Tibial nerve (tissue), 4 donors: ENCODE results near the gene CS. TPM values are rescaled to one million over a fixed set of nuclear protein-coding genes. Genes with fewer than 3 reads are reported as not detected.

ENCODE experiments used
- DNase-seq, 2 donors: peaks; one replicate each; pipeline ENCODE4 v3.0.0-alpha.2; 2019; ENCODE audit warnings: low spot score in 2 of 2
- H3K27ac ChIP-seq, 4 donors: fragments of 200-600 bp; sonication (generic) in 3 of 4; one replicate each; pipeline ENCODE4 v1.5.1; 2017 to 2019; ENCODE audit warnings: mild to moderate bottlenecking in 1 of 4
- H3K27me3 ChIP-seq, 2 donors: fragments of 200-600 bp; sonication (generic) in 1 of 2; one replicate each; pipeline versions ENCODE4 v1.5.1 to v1.6.0; 2017 to 2019
- H3K36me3 ChIP-seq, 3 donors: fragments of 200-600 bp; sonication (generic); one replicate each; pipeline ENCODE4 v1.5.1; 2018 to 2019
- H3K4me1 ChIP-seq, 4 donors: fragments of 200-600 bp; sonication (generic) in 3 of 4; one replicate each; pipeline ENCODE4 v1.5.1; 2017 to 2019
- H3K4me3 ChIP-seq, 4 donors: fragments of 200-600 bp; sonication (generic) in 3 of 4; one replicate each; pipeline ENCODE4 v1.5.1; 2017 to 2019; ENCODE audit warnings: mild to moderate bottlenecking in 1 of 4, moderate library complexity in 1 of 4
- H3K9me3 ChIP-seq, 4 donors: fragments of 200-600 bp; sonication (generic) in 3 of 4; one replicate each; pipeline ENCODE4 v1.5.1; 2017 to 2019
- CTCF ChIP-seq, 5 experiments: fragments of 200-600 bp in 3 of 5; fragments of 450-650 bp in 2 of 5; sonication (generic) in 3 of 5; IDR thresholded peaks; one replicate each; pipeline ENCODE4 v1.5.1; 2016 to 2019; ENCODE audit warnings: antibody characterized with exemption in 5 of 5, mild to moderate bottlenecking in 3 of 5, moderate library complexity in 2 of 5
- EP300 ChIP-seq, 2 donors: sonication (generic); formaldehyde crosslinking; IDR thresholded peaks; one replicate each; pipeline ENCODE4 v1.6.1; 2017; ENCODE audit warnings: antibody characterized with exemption in 2 of 2, mild to moderate bottlenecking in 1 of 2
- POLR2A ChIP-seq, 2 donors: fragments of 450-650 bp; IDR thresholded peaks; one replicate each; pipeline ENCODE4 v1.6.1; 2017; ENCODE audit warnings: antibody characterized with exemption in 2 of 2, mild to moderate bottlenecking in 2 of 2, moderate library complexity in 2 of 2
- WGBS, 2 donors: methylation state at CpG; one replicate each; pipeline ENCODE4 v1.1.5; 2018; 5-methylcytosine and 5-hydroxymethylcytosine counted together
- total RNA-seq, 4 donors: library from RNA; depleted of rRNA; stranded (reverse); fragments of >200 nt; gene quantifications; one replicate each; pipeline ENCODE4 v1.1.0, GENCODE V29; 2016

CS gene
- total RNA-seq, 4 donors from 2014 or later: 63.7 to 112 (median 84.2) TPM

- no peak overlapping the region for H3K27ac ChIP-seq
- peaks cover 0 to 29% (median 22%) of the 10 kb centered on the region in 4 donors for H3K4me1 ChIP-seq
- H3K36me3 ChIP-seq: peaks cover 0 to 7% (median 0%) of the 10 kb centered on the region in 3 donors
- 87 to 88% methylated on average over 3 of the region's 3 CpGs for WGBS, 2 donors
- TF ChIP-seq POLR2A (IDR thresholded peaks at IDR 0.05): no peak
- no peak for TF ChIP-seq CTCF (IDR thresholded peaks at IDR 0.05)
- no peak for TF ChIP-seq EP300 (IDR thresholded peaks at IDR 0.05)
- no peak overlapping the region for H3K4me3 ChIP-seq
- no peak for DNase-seq
- no peaks in the 10 kb centered on the region for H3K9me3 ChIP-seq
- no peaks in the 10 kb centered on the region for H3K27me3 ChIP-seq
These were observed 39.2 kb downstream of the CS start for GRCh38 chr12:56260921-56261320.

GRCh38 chr12:56260380-56260779 is 39.8 kb downstream of the CS start:
- no peak for TF ChIP-seq POLR2A (IDR thresholded peaks at IDR 0.05)
- TF ChIP-seq EP300 (IDR thresholded peaks at IDR 0.05): no peak
- TF ChIP-seq CTCF (IDR thresholded peaks at IDR 0.05): no peak
- DNase-seq: no peak
- Histone ChIP-seq H3K36me3 (peaks cover 0 to 12% (median 5%) of the 10 kb centered on the region in 3 donors), H3K9me3 (no peaks in the 10 kb centered on the region), H3K27ac (no peak overlapping the region), H3K27me3 (no peaks in the 10 kb centered on the region), H3K4me1 (peaks cover 0 to 30% (median 21%) of the 10 kb centered on the region in 4 donors), H3K4me3 (no peak overlapping the region)
- WGBS, 2 donors: 93 to 97% methylated on average over 8 of the region's 8 CpGs

GRCh38 chr12:56258820-56259183 is 41.3 kb downstream of the CS start:
- H3K9me3 ChIP-seq: no peaks in the 10 kb centered on the region
- peaks cover 0 to 30% (median 21%) of the 10 kb centered on the region in 4 donors for H3K4me1 ChIP-seq
- DNase-seq: no peak
- peak overlapping the region; percentile 56 to 98 (median 83) for H3K4me3 ChIP-seq
- H3K27ac ChIP-seq: peak overlapping the region; percentile 86 to 93 (median 92)
- TF ChIP-seq EP300 (IDR thresholded peaks at IDR 0.05) (no peak), POLR2A (IDR thresholded peaks at IDR 0.05) (no peak), CTCF (IDR thresholded peaks at IDR 0.05) (no peak)
- H3K27me3 ChIP-seq: no peaks in the 10 kb centered on the region
- H3K36me3 ChIP-seq: peaks cover 3 to 28% (median 16%) of the 10 kb centered on the region in 3 donors
- WGBS, 2 donors: 4 to 5% methylated on average over 9 of the region's 9 CpGs

- WGBS, 2 donors: 0 to 1% methylated on average over 22 to 48 of the region's 78 CpGs
- H3K36me3 ChIP-seq: peaks cover 3 to 33% (median 21%) of the 10 kb centered on the region in 3 donors
- peaks cover 0 to 30% (median 21%) of the 10 kb centered on the region in 4 donors for H3K4me1 ChIP-seq
- peak within 1 kb of the TSS; percentile 69 to 98 (median 83) for H3K4me3 ChIP-seq
- H3K27ac ChIP-seq: peak within 1 kb of the TSS; percentile 86 to 93 (median 92)
- H3K27me3 ChIP-seq: no peaks in the 10 kb centered on the region
- no peaks in the 10 kb centered on the region for H3K9me3 ChIP-seq
- DNase-seq: peak; percentile 47 to 58
- TF ChIP-seq EP300 (IDR thresholded peaks at IDR 0.05) (peak in 1 of 2 donors; percentile 18), CTCF (IDR thresholded peaks at IDR 0.05) (peak; percentile 78 to 97 (median 96)), POLR2A (IDR thresholded peaks at IDR 0.05) (peak in 1 of 2 donors; percentile 40)
These were observed 41.9 kb downstream of the CS start, which contains the start of gene ANKRD52 for GRCh38 chr12:56258068-56258819. Gene ANKRD52 (minus strand): TSS chr12:56258384. CDS start chr12:56258269, 115 bp downstream.

GRCh38 chr12:56257491-56258067 is 42.6 kb downstream of the CS start:
- no peak for DNase-seq
- peak overlapping the region; percentile 69 to 98 (median 83) for H3K4me3 ChIP-seq
- H3K36me3 ChIP-seq: peaks cover 3 to 40% (median 28%) of the 10 kb centered on the region in 3 donors
- WGBS, 2 donors: 0% methylated on average over 16 to 23 of the region's 27 CpGs
- no peaks in the 10 kb centered on the region for H3K27me3 ChIP-seq
- peaks cover 0 to 30% (median 21%) of the 10 kb centered on the region in 4 donors for H3K4me1 ChIP-seq
- no peaks in the 10 kb centered on the region for H3K9me3 ChIP-seq
- TF ChIP-seq CTCF (IDR thresholded peaks at IDR 0.05) (no peak), POLR2A (IDR thresholded peaks at IDR 0.05) (no peak), EP300 (IDR thresholded peaks at IDR 0.05) (no peak)
- peak overlapping the region; percentile 86 to 93 (median 92) for H3K27ac ChIP-seq
